ENCODE measurements around the gene NKX2-2.

The NKX2-2 gene

DNA sequence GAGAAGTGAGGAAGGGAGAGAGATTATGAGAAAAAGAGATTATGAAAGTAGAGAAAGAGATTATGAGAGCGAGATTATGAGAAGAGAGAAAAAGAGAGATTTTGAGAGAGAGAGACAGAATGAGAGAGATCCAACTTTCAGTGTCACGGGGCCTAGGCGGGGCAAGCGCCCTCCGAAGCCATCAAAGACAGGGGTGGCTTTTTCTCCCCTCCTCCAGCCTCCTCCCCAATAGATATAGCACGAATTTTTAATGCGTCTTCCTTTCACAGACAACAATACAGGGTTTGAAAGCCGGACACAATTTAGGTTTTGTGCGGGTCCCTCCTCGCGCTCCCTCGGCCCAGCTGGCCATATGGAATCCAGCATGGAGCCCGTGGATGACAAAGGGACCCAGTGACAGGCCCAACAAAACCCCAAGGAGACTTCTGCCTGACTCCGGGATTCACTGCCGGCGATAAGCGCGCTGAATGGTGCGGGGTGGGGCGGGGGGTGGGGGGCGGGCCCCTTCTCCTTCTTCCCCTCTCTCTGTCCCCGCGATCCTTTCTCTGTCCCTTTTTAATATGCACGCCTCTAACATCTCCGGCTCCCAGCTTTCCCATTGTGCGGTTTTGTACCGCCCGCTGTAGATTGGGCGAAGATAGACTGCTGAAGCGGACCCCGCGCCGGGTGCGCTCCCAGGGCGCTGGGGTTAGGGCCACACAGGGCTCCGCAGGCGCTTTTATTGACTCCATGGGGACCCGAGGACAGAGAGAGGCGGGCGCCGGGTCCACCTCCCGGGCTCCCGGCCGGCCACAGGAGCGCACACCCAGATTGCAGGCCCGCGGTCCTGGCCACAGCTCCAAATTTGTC, 5.4 kb downstream of the NKX2-2 start:
- TF ChIP-seq, protein P1, sequence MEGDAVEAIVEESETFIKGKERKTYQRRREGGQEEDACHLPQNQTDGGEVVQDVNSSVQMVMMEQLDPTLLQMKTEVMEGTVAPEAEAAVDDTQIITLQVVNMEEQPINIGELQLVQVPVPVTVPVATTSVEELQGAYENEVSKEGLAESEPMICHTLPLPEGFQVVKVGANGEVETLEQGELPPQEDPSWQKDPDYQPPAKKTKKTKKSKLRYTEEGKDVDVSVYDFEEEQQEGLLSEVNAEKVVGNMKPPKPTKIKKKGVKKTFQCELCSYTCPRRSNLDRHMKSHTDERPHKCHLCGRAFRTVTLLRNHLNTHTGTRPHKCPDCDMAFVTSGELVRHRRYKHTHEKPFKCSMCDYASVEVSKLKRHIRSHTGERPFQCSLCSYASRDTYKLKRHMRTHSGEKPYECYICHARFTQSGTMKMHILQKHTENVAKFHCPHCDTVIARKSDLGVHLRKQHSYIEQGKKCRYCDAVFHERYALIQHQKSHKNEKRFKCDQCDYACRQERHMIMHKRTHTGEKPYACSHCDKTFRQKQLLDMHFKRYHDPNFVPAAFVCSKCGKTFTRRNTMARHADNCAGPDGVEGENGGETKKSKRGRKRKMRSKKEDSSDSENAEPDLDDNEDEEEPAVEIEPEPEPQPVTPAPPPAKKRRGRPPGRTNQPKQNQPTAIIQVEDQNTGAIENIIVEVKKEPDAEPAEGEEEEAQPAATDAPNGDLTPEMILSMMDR (IDR thresholded peaks at IDR 0.05; ENCODE audit: low read depth, low read length, missing control alignments), result no peak

DNA sequence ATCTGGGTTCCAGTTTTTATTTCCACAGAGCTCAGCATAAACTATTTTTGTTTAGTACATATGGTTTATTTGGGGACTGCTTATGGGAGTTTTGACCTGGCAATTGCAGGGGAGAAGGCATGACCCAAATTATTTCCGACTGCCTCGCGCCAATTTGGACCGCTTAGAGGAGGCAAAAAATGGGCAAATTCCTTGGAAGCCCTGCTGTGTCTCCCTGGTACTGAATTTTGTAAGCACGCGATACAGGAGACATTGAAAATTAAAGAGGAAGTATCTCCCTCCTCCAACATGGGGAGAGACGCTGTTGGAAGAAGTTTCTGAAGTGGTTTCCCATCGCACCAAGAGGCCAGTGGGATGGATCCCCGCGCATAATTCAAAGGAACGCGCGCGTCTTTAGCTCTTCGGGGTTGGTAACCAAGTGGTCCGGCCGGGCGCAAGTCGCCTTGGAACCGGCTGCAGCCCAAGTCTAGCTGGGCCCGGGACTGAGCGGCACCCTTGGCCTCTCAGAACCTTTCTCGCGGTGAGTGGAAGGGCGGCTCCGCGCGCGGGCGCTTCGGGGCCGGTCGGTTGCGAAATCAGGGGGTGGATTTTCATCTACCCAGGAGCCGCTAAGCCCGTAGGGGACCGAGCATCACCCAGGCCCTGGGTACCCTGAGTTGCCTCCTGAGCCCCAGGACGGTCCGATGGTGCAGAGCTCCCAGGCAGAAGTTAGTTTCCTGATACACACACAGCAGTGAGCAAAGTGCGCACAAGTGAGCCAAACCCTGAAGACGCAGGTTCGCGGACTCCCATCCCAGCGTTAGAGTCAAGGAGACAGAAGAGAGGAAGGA, 6.2 kb downstream of the NKX2-2 start:
- no peak overlapping the region for H3K4me3 ChIP-seq (replicated peaks; ENCODE audit: low read depth, low read length)
- no peak for DNase-seq (ENCODE audit: extremely low read depth, low read depth)
- TF ChIP-seq, protein P1 (IDR thresholded peaks at IDR 0.05; ENCODE audit: low read depth, low read length, missing control alignments), result no peak

More for the DNA sequence above, 5.4 kb downstream of the NKX2-2 start:
- no peak for DNase-seq (ENCODE audit: extremely low read depth, low read depth)
- H3K4me3 ChIP-seq (replicated peaks; ENCODE audit: low read depth, low read length), result no peak overlapping the region

GRCh38 chr20:21505810-21506530, 7.9 kb downstream of the NKX2-2 start:
- TF ChIP-seq, protein P1 (IDR thresholded peaks at IDR 0.05; ENCODE audit: low read depth, low read length, missing control alignments), result peak; percentile 71
- H3K4me3 ChIP-seq (replicated peaks; ENCODE audit: low read depth, low read length), result peak overlapping the region; percentile 56
- no peak for DNase-seq (ENCODE audit: extremely low read depth, low read depth)

DNA sequence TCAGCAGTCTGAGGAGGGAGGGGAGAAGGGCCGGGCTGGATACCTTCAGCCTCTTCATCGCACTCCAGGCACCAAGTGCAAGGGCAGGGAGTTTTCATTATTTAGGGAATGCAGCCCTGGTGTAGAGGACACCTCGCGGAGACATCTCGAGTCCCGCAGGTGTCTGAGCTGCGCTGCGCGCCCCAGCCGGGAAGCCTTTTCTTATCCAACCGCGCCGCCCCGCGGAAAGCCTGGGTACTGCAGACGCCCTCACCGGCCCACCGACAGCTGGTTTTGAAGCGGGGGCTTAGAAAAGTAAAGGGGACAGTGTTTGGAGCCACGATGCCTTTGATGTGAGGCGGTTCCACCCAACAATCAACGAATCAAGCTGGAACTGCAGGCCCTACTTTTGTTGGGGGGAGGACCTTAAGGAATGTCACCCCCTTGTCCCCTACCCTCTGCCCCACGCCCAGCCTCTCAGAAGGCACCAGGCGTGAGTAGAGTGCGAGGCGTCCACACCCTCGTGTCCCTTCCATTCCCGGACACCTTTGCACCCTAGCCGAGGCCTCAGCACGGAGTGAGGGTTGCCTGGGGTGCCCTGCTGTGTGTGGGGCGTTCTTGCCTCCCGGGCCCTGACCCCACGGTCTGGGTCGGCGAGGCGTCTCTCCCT, 8.6 kb downstream of the NKX2-2 start:
- TF ChIP-seq, protein P1 (IDR thresholded peaks at IDR 0.05; ENCODE audit: low read depth, low read length, missing control alignments), result peak; percentile 95
- no peak for DNase-seq (ENCODE audit: extremely low read depth, low read depth)
- peak overlapping the region; percentile 56 for H3K4me3 ChIP-seq (replicated peaks; ENCODE audit: low read depth, low read length)

GRCh38 chr20:21504323-21504722, 9.5 kb downstream of the NKX2-2 start:
- no peak overlapping the region for H3K4me3 ChIP-seq (replicated peaks; ENCODE audit: low read depth, low read length)
- TF ChIP-seq, protein P1 (IDR thresholded peaks at IDR 0.05; ENCODE audit: low read depth, low read length, missing control alignments), result no peak
- no peak for DNase-seq (ENCODE audit: extremely low read depth, low read depth)

DNA sequence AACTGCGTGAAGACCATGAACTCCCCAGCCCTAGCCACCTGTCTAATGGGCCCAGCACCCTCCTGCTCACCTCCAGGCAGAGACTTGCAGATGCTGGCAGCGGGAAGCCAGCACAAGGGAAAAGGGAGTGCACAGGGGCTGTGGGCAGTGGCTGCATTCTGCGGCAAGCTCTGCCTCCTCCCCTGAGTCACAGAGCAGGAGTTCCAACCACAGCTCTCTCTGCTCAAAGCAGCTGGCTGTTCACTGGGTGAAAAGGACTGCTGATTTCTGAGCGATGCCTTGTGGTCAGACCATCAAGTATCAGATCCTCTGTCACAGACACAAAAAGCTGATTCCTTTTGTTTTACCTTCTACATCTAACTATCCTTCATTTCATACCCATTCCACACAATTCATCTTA, 10.5 kb downstream of the NKX2-2 start:
- H3K4me3 ChIP-seq (replicated peaks; ENCODE audit: low read depth, low read length), result no peak overlapping the region
- DNase-seq (ENCODE audit: extremely low read depth, low read depth), result no peak
- TF ChIP-seq, protein P1 (IDR thresholded peaks at IDR 0.05; ENCODE audit: low read depth, low read length, missing control alignments), result no peak
